Measurements from ENCODE around the gene IFNGR1.
"Not testable (repeated sequence)": the region's sequence is repeated elsewhere in the genome, so short reads cannot be mapped to it uniquely, and the experiment has no call there.

Gene IFNGR1

GRCh38 chr6:137213331-137213740 lies 5.8 kb downstream of the IFNGR1 start:
- no peak for DNase-seq (ENCODE audit: low spot score)

DNA sequence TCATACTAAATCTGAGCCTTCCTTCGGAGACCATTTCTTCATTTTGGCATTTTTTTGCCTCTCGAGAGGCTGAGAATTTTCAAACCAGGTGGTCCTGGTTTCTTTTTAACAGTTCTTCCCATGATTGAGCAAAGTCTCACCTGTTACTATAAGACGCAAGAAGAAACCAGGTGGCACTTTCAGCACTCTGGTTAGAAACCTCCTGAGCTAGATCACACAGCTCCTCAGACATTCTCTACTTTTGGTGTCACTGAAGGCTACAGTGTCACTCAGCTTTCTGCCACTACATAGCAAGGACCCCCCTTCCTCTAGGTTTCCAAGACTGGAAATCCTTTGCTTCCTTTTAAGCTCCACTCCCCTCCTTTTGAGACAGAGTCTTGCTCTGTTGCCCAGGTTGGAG lies 7.3 kb downstream of the IFNGR1 start:
- DNase-seq (ENCODE audit: low spot score) = no peak

DNA sequence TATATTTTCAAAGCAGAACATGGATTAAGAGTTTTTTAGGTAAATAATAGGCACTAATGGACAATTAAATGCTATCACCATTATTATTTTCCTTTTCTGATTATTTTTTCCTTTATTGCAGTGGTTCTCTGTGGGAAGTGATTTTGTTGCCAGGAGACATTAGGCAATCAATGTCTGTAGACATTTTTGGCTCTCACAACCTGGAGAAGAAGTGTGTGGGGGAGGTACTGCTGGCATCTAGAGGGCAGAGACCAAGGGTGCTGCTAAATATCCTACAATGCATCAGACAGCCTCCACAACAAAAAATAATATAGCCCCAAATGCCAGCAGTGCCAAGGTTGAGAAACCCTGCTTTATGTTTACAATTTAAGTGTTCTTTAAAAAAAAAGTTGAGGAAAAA lies 8.3 kb downstream of the IFNGR1 start:
- DNase-seq (ENCODE audit: low spot score) = peak; percentile 37

DNA sequence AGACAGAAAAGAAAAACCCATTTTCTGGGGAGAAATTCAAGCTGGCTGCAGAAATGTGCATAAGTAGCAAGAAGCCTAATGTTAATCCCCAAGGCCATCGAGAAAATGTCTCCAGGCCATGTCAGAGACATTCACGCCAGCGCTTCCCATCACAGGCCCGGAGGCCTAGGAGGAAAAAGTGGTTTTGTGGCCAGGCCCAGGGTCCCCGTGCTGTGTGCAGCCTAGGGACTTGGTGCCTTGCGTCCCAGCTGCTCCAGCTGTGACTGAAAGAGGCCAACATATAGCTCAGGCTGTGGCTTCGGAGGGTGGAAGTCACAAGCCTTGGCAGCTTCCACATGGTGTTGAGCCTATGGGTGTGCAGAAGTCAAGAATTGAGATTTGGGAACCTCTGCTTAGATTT lies 10.9 kb downstream of the IFNGR1 start:
- no peak for DNase-seq (ENCODE audit: low spot score)

GRCh38 chr6:137207457-137207856 lies 11.7 kb downstream of the IFNGR1 start:
- not testable (repeated sequence) for DNase-seq (ENCODE audit: low spot score)

DNA sequence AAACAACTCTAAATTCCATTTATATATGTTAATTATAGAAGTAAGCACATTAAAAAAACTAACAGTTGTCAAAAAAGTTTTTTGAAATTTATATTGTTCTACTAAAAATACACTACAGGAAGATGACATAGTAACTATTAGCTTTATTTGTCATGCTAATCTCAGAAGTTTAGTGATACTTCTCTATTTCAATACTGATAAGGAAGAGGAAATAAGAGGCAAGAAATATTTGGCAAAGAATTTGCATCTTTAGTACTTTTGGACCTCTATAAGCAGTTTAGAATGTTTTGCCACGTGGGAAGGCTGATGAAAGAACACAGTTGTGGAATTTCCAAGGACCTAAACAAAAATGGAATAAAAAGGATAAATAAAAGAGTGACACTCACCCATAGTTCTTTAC lies 12.6 kb downstream of the IFNGR1 start:
- DNase-seq (ENCODE audit: low spot score) = no peak

GRCh38 chr6:137203256-137203655 lies 15.9 kb downstream of the IFNGR1 start:
- no peak for DNase-seq (ENCODE audit: low spot score)

DNA sequence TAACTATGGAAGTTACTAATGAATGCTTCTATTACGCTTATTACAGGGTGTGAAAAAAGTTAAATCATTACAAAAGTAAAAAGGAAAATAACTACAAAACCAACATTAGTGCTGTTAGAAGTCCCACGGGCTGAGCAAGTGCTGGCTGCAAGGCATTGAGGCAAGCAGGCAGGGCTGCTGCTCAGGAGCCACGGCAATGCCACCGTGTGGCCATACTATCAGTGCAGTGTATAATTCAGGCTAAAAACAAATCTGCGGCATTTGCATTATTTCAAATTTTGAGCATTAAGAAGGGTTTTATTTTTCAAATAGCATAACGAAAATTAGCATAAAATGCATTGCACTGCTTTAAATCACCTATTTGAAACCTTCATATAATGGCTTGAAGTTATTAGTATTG lies 17.1 kb downstream of the IFNGR1 start:
- DNase-seq (ENCODE audit: low spot score) = no peak

DNA sequence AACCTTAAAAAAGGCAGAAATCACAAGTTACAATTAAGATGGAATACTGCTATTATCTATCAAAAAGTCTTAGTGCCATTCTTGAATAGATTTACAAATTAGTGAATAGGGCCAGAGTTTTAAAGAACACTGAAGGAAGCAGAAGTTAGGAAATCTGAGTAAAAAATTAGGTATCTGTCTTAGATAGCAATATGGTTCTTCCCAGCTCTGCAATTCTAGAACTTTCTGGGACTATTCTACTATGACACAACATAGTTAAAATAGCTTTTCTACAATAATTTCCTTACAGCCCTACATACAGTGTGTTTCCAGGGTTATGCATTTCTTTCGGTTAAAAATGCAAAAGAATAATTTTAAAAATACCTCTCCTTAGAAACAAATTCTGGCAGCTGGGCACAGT lies 18.2 kb downstream of the IFNGR1 start:
- no peak for DNase-seq (ENCODE audit: low spot score)

DNA sequence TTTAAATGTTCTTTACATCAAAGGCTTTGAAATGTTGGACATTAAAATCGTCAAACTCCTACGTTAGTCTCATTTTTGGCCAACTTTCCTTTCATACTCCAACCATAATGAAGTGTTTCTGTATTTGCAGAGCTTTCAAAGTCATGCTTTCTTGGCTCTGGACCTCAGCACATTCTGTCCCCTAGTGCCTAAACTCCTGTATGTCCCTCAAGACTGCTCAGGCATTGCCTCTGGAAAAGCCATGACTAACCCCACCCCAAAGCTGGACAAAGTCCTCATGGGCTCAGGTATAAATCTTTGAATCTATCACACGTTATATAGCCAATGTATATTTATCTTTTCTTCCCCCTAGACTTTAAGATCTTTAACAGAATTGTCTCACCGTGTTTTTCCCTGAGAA lies 18.9 kb downstream of the IFNGR1 start:
- DNase-seq (ENCODE audit: low spot score) = no peak

DNA sequence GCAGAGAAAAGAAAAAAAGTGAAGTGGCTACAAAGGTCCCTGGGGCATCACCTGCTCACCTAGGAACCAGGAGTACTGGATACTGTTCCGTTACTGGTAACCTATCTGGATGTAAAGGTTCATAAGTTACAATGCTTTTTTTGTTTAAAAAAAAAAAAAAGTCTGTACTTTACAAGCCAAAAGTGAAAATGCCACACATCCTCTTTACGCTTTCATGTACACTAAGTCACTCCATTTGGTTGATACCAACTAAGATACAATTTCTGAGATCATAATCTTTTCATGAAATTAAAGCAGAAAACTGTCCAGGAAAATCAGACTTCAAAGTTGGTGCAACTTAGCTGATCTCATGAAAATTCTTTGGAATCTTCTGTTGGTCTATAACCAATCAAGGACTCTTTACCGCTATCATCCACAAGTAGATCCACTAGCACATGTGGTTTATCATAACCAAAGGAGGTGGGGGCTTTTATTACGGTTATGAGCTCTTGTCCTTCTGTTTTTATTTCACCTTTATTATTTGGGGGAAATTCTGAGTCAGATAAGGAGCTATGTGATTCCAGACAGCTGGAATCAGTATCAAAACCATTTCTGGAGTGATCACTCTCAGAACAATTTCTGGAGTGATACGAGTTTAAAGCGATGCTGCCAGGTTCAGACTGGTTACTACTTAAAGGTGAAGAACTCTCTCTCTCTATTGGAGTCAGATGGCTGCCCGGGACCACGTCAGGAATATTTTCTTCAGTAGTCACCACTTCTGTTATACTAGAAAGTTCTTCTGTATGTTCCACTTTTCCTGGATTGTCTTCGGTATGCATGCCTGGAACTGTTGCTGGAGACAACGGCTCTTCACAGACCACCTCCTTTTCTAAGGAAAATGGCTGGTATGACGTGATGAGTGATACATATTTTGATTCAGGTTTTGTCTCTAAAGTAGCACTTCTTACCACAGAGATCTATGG lies 21.2 kb downstream of the IFNGR1 start:
- no peak for DNase-seq (ENCODE audit: low spot score)

DNA sequence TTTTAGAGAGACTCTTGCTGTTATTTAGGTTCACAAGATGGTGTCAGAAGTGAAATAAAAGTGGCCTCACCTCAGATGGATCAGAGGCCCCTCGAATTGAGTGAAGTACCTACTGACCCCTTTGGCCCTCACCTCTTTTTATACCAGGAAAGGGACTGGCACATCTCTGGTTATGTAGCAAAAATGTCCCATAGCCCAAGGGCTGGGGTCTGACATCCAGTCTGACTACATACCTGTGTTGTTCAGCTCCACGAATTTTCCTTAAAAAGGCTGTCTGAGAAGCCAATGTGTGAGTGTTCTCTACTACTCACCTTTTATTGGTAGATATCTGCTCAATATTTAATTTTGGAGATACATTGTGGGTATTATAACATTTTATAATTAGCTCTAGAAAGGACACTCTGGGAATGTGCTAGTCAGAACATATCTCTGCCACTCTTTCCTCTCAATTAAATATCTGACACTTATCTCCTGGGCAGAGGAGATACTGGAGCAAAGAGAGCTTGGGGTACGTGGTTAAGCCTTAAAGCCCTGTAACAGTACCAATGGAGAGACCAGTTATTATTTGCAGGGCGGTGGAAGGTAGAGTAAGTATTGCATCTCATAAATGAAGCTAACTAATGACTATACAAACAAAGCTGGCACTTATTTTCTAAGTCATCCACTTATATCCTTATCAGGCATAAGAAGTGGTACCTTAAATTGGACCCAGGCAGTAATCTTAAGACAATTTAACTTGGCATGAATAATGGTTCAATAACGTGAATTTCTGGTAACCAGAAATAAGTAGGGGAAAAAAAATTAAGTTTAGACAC lies 25.7 kb downstream of the IFNGR1 start:
- DNase-seq (ENCODE audit: low spot score) = no peak

DNA sequence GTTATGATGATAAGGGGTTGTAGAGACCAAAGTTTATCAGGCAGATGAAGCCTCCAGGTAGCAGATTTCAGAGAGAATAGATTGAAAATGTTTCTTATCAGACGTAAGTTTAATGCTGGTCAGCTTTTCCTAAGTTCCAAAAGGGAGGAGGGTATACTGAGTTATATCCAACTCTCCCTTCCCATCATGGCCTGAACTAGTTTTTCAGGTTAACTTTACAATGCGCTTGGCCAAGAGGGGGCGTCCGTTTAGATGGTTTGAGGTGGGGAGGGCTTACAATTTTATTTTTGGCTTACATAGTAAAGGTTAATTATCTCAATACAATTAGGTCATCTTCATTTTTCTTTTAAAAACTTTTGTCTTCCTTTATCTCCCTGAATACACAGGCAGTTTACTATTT lies 26.4 kb downstream of the IFNGR1 start:
- no peak for DNase-seq (ENCODE audit: low spot score)

DNA sequence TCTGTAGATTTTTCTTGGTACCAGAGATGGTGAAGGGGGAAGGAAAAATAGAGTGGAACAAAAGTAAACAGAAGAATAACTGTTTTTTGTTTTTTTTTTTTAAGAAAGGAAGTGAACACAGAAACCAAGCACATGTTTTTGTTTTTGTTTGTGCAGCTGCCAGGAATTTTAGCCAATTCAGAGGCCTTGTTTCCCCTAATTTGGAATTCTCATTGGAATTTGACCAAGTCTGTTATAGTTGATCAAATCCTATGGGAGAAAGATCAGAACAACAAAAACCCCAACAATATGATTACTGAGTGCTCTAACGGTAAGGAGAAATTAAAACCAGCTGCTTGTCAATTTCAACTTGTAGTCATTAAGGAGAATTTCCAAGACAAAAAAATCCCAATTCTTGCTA lies 27.5 kb downstream of the IFNGR1 start:
- no peak for DNase-seq (ENCODE audit: low spot score)

DNA sequence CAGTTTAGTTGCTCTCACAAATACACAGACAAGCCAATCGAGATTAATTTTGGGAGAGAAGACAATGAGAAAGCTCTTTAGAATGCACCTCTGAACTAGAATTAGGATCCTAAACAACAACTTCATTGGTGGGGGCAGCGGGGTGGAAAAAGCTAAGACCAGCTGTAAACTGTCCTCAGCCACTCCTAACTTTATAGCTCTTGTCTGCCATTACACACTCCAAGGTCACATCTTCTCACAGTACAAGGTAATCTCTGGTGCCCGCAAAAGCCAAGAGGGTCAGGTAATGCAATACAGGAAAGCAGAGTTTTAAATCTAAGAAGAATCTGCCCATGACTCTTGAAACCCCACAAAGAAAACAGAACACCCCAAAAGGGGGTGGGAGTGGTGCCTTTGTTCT lies 27.9 kb downstream of the IFNGR1 start:
- DNase-seq (ENCODE audit: low spot score) = no peak

- DNase-seq (ENCODE audit: low spot score) = no peak
Measured at GRCh38 chr6:137190583-137191094, 28.5 kb downstream of the IFNGR1 start.

- DNase-seq (ENCODE audit: low spot score) = no peak
Measured at GRCh38 chr6:137188855-137189254, 30.3 kb downstream of the IFNGR1 start.

- DNase-seq (ENCODE audit: low spot score) = no peak
Measured at GRCh38 chr6:137185290-137185689, 33.9 kb downstream of the IFNGR1 start.

DNA sequence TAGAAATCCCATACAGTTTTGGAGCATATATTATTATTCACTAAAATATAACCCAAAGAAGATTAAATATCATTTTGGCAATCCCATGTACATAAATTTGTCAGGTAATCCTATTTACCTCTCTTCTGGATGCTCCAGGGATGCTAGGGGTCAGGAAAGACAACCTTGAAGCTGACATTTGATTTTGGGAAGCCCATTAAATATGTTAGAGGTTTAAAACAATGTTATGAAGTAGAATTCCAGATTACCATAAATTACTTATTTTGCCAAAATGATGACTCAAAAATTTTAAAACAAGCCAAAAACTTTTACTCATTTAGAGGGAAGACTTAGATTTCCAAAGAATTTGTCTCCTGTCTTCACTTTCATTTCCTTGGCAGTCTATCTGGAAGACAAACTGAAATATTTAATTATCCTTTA lies 36.5 kb downstream of the IFNGR1 start:
- DNase-seq (ENCODE audit: low spot score) = no peak

- DNase-seq (ENCODE audit: low spot score) = no peak
Measured at GRCh38 chr6:137181891-137182653, 37.1 kb downstream of the IFNGR1 start.

DNA sequence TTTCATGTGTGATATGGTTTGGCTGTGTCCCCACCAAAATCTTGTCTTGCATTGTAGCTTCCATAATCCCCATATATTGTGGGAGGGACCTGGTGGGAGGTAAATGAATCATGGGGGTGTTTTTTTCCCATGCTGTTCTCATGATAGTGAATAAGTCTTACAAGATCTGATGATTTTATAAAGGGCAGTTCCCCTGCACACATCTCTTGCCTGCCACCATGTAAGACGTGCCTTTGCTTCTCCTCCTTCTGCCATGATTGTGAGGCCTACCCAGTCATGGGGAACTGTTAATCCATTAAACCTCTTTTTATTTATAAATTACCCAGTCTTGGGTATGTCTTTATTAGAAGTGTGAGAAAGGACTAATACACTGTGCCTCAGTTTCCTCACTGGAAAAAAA lies 41.6 kb downstream of the IFNGR1 start:
- DNase-seq (ENCODE audit: low spot score) = no peak

DNA sequence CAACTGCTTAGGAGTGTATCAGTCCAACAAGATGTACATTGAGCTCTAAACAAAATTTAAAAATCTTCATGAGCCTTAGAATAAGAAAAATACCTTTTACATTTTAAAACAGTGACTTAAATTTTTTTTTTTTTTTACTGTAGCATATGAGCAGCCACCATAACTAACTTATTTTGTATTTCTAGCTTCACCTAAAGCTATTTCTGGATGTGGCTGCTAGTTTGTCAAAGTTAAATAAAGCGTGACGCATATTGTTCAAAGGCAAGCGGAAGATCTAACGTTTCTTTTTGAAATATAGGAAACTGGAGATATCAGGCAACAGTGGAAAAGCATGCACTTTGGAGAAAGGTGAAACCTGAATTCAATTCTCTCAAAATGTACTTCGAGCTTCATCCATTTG lies 42.5 kb downstream of the IFNGR1 start:
- DNase-seq (ENCODE audit: low spot score) = no peak

All from AG20443 (cell line).